H9 (cell line): Measurements from ENCODE around the gene ARID1B. TPM values are rescaled to one million over a fixed set of nuclear protein-coding genes. Genes with fewer than 3 reads are reported as not detected.

Experiments
- DNase-seq: peaks from one replicate; pipeline ENCODE4 v3.0.0-alpha.2; 2017
- H2AFZ ChIP-seq: one replicate; pipeline ENCODE4 v1.6.1; 2013; ENCODE audit warnings: mild to moderate bottlenecking, low read length, control low read depth, moderate library complexity
- H2AK5ac ChIP-seq: 2 replicates; pipeline ENCODE4 v1.6.1; 2013; ENCODE audit warnings: low read length, control low read depth, mixed read lengths; ENCODE audit not compliant: insufficient read length
- H2BK120ac ChIP-seq: one replicate; pipeline ENCODE4 v1.6.1; 2013; ENCODE audit warnings: low read depth, mild to moderate bottlenecking, low read length, control low read depth, inconsistent platforms; ENCODE audit not compliant: poor library complexity, severe bottlenecking
- H2BK12ac ChIP-seq: 2 replicates; pipeline ENCODE4 v1.6.1; 2013; ENCODE audit warnings: low read length, control low read depth, mixed read lengths, low read depth; ENCODE audit not compliant: insufficient read length
- H2BK15ac ChIP-seq: 2 replicates; pipeline ENCODE4 v1.6.1; 2013; ENCODE audit warnings: low read depth, low read length, control low read depth
- H2BK20ac ChIP-seq: one replicate; pipeline ENCODE4 v1.6.1; 2013; ENCODE audit warnings: low read depth, mild to moderate bottlenecking, low read length, control low read depth, inconsistent platforms; ENCODE audit not compliant: poor library complexity, severe bottlenecking
- H2BK5ac ChIP-seq: 2 replicates; pipeline ENCODE4 v1.6.1; 2013; ENCODE audit warnings: low read length, control low read depth, mixed read lengths; ENCODE audit not compliant: insufficient read length
- H3K14ac ChIP-seq: 2 replicates; pipeline ENCODE4 v1.6.1; 2013; ENCODE audit warnings: low read length, control low read depth; ENCODE audit not compliant: insufficient read depth
- H3K18ac ChIP-seq: 2 replicates; pipeline ENCODE4 v1.6.1; 2013; ENCODE audit warnings: low read depth, mild to moderate bottlenecking, mixed read lengths, low read length, control low read depth; ENCODE audit not compliant: insufficient read length
- H3K23ac ChIP-seq: 2 replicates; pipeline ENCODE4 v1.6.1; 2013; ENCODE audit warnings: low read length, control low read depth, mixed read lengths, low read depth; ENCODE audit not compliant: insufficient read length
- H3K23me2 ChIP-seq: 2 replicates; pipeline ENCODE4 v1.6.1; 2013; ENCODE audit warnings: low read depth, mild to moderate bottlenecking, mixed read lengths, low read length, control low read depth; ENCODE audit not compliant: insufficient read length, poor library complexity, severe bottlenecking
- H3K27ac ChIP-seq: 2 replicates; pipeline ENCODE4 v1.5.1; 2013; ENCODE audit warnings: low read length, control low read depth, mixed read lengths, low read depth; ENCODE audit not compliant: insufficient read length
- H3K27me3 ChIP-seq: 2 replicates; pipeline ENCODE4 v1.6.1; 2013; ENCODE audit warnings: low read length, control low read depth, inconsistent platforms; ENCODE audit not compliant: insufficient read depth
- H3K4ac ChIP-seq: 2 replicates; pipeline ENCODE4 v1.6.1; 2013; ENCODE audit warnings: low read depth, mild to moderate bottlenecking, control low read depth, inconsistent platforms, low read length, moderate library complexity
- H3K4me1 ChIP-seq: 2 replicates; pipeline ENCODE4 v1.6.1; 2013; ENCODE audit warnings: low read length, control low read depth, inconsistent platforms; ENCODE audit not compliant: insufficient read depth
- H3K4me2 ChIP-seq: 2 replicates; pipeline ENCODE4 v1.6.1; 2013; ENCODE audit warnings: low read length, control low read depth, mixed read lengths; ENCODE audit not compliant: insufficient read length, insufficient read depth
- H3K56ac ChIP-seq: 2 replicates; pipeline ENCODE4 v1.6.1; 2013; ENCODE audit warnings: low read depth, mild to moderate bottlenecking, mixed read lengths, low read length, control low read depth; ENCODE audit not compliant: insufficient read length
- H3K79me1 ChIP-seq: 2 replicates; pipeline ENCODE4 v1.6.1; 2013; ENCODE audit warnings: low read depth, mild to moderate bottlenecking, moderate library complexity, low read length, control low read depth, inconsistent platforms; ENCODE audit not compliant: insufficient read depth, poor library complexity, severe bottlenecking
- H3K79me2 ChIP-seq: 2 replicates; pipeline ENCODE4 v1.6.1; 2013; ENCODE audit warnings: low read length, control low read depth, inconsistent platforms; ENCODE audit not compliant: insufficient read depth
- H3K9ac ChIP-seq: 2 replicates; pipeline ENCODE4 v1.6.1; 2013; ENCODE audit warnings: low read length, control low read depth, mixed read lengths; ENCODE audit not compliant: insufficient read length; ENCODE audit errors: extremely low read depth
- H3K9me3 ChIP-seq: one replicate; pipeline ENCODE4 v1.6.1; 2013; ENCODE audit warnings: low read depth, low read length, inconsistent platforms; ENCODE audit not compliant: control insufficient read depth
- H3T11ph ChIP-seq: one replicate; pipeline ENCODE4 v1.6.1; 2013; ENCODE audit warnings: mild to moderate bottlenecking, low read length, control low read depth, inconsistent platforms
- H4K20me1 ChIP-seq: one replicate; pipeline ENCODE4 v1.6.1; 2013; ENCODE audit not compliant: control insufficient read depth, insufficient read length, insufficient read depth
- H4K5ac ChIP-seq: 2 replicates; pipeline ENCODE4 v1.6.1; 2013; ENCODE audit warnings: low read depth, mild to moderate bottlenecking, mixed read lengths, low read length, control low read depth; ENCODE audit not compliant: insufficient read length
- H4K8ac ChIP-seq: replicated peaks from 2 replicates; pipeline ENCODE4 v1.6.1; 2013; ENCODE audit warnings: low read length, control low read depth, mixed read lengths, low read depth; ENCODE audit not compliant: insufficient read length
- H4K91ac ChIP-seq: 2 replicates; pipeline ENCODE4 v1.6.1; 2013; ENCODE audit warnings: low read depth, mild to moderate bottlenecking, moderate library complexity, mixed read lengths, low read length, control low read depth; ENCODE audit not compliant: insufficient read length
- H3K27ac Mint-ChIP-seq, 3 experiments: 2 replicates in 2 of 3; 3 replicates in 1 of 3; pipeline ENCODE4 v1.8.0; 2020 to 2021; ENCODE audit warnings: mixed read lengths in 3 of 3, mild to moderate bottlenecking in 1 of 3, moderate library complexity in 1 of 3
- H3K27me3 Mint-ChIP-seq: 2 replicates; pipeline ENCODE4 v1.8.0; 2021; ENCODE audit warnings: low read depth, mild to moderate bottlenecking, moderate library complexity, mixed read lengths
- H3K36me3 Mint-ChIP-seq, 3 experiments: 2 replicates in 2 of 3; 3 replicates in 1 of 3; pipeline ENCODE4 v1.8.0; 2020 to 2021; ENCODE audit warnings: low read depth in 3 of 3, mixed read lengths in 3 of 3; ENCODE audit not compliant: insufficient read depth in 1 of 3
- H3K4me1 Mint-ChIP-seq, 2 experiments: 2 replicates each; pipeline ENCODE4 v1.8.0; 2020; ENCODE audit warnings: mixed read lengths in 2 of 2
- H3K4me3 Mint-ChIP-seq, 2 experiments: 2 replicates in 1 of 2; 3 replicates in 1 of 2; pipeline ENCODE4 v1.8.0; 2020 to 2021; ENCODE audit warnings: mild to moderate bottlenecking in 2 of 2, mixed read lengths in 2 of 2, moderate library complexity in 1 of 2
- H3K9me3 Mint-ChIP-seq, 2 experiments: 2 replicates in 1 of 2; 3 replicates in 1 of 2; pipeline ENCODE4 v1.8.0; 2020; ENCODE audit warnings: mild to moderate bottlenecking in 2 of 2, mixed read lengths in 2 of 2, moderate library complexity in 1 of 2
- CTCF ChIP-seq: fragments of 200-600 bp; sonication (generic); conservative IDR thresholded peaks from 3 replicates; pipeline ENCODE4 v1.8.0; 2021; ENCODE audit warnings: antibody characterized with exemption, mild to moderate bottlenecking
- WGBS: extraction: QIAGEN DNeasy Blood & Tissue Kit; methylation state at CpG from one replicate; pipeline ENCODE4 v1.1.7; 2013; ENCODE audit warnings: missing lambda C conversion rate, low lambda C conversion rate, mixed read lengths; ENCODE audit not compliant: insufficient read length; ENCODE audit errors: extremely low coverage; 5-methylcytosine and 5-hydroxymethylcytosine counted together
- total RNA-seq: library from RNA; stranded (reverse); gene quantifications from 2 replicates; pipeline ENCODE4 v1.2.1, GENCODE V29; 2021

The ARID1B gene
- total RNA-seq, 1 experiment from 2014 or later, result 88.2 TPM

- TF ChIP-seq CTCF, result no peak
- Histone ChIP-seq H2BK120ac (no peak overlapping the region), H3K9ac (no peak overlapping the region), H3K23ac (no peak overlapping the region), H3K27me3 (no peaks in the 10 kb centered on the region), H3K27ac (no peak overlapping the region), H3K79me2 (no peaks in the 10 kb centered on the region), H2BK12ac (no peak overlapping the region), H3K79me1 (no peaks in the 10 kb centered on the region), H4K8ac (no peak overlapping the region), H4K20me1 (no peaks in the 10 kb centered on the region), H3K56ac (no peak overlapping the region), H2AFZ (no peak overlapping the region), H4K5ac (no peak overlapping the region), H3K14ac (no peak overlapping the region), H3K9me3 (no peaks in the 10 kb centered on the region), H3K18ac (peak overlapping the region; percentile 23), H2BK15ac (no peak overlapping the region), H3K4me2 (no peak overlapping the region), H4K91ac (no peak overlapping the region), H2AK5ac (no peak overlapping the region), H3K23me2 (peaks cover 4% of the 10 kb centered on the region), H3T11ph (no peak overlapping the region), H3K4me1 (peaks cover 4% of the 10 kb centered on the region; the same call in 1 of the 2 replicates), H2BK5ac (no peak overlapping the region), H3K4ac (no peak overlapping the region), H2BK20ac (no peak overlapping the region)
- H3K9me3 Mint-ChIP-seq, result no peaks in the 10 kb centered on the region
- no CpG with 5 or more reads among the region's 7 CpGs for WGBS
- H3K4me3 Mint-ChIP-seq, result no peak overlapping the region
- no peak for DNase-seq
- peaks cover 2% of the 10 kb centered on the region; the same call in 1 of the 2 replicates for H3K27me3 Mint-ChIP-seq
- no peaks in the 10 kb centered on the region for H3K36me3 Mint-ChIP-seq
- H3K27ac Mint-ChIP-seq, result peak overlapping the region in 1 of 3 experiments; percentile 50; a peak in 2 of 7 replicates
- peaks cover 59 to 63% of the 10 kb centered on the region in 2 experiments for H3K4me1 Mint-ChIP-seq
Observed at GRCh38 chr6:156771761-156772160, 5.4 kb upstream of the ARID1B start.
